8988T (cell line): ENCODE data around the gene CYP27B1.
"Not testable (repeated sequence)": the region's sequence is repeated elsewhere in the genome, so short reads cannot be mapped to it uniquely, and the experiment has no call there.

Experiments used
- DNase-seq: peaks from one replicate; pipeline ENCODE4 v3.0.0; 2011

CYP27B1 gene

DNA sequence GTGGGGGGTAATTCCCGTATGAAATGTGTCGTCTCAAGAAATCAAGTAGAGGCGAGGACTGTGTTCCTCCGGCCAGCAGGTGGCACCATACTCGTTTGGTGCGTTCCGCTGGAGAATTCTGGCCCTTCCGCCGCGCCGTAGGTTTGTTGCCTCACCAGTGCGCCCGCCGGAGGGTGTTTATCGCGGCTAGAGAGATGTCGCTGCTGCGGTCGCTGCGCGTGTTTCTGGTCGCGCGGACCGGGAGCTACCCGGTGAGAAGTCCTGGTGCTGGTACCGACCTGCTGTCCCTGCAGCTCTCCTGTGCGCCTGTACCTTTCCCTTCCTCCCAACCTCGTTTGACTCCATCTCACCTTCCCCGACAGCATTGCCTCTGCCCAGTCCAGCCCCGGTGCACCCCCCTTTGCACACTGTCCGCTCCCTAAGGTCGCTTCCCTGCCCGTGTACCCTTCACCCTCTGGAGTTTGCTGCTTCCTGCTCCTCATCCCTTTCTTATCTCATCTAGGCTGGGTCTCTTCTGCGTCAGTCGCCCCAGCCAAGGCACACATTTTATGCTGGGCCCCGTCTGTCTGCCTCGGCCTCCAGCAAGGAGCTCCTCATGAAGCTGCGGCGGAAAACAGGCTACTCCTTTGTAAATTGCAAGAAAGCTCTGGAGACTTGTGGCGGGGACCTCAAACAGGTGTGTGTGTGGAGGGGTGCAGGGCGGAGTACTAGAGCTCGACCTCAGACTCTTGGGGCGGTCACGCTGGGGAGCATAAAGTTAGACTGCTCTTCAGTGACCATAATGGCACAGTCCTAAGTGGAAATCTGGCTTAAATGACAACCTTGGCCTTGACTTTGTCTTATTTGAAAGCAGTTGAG lies 16.0 kb upstream of the CYP27B1 start, which contains the start of gene TSFM:
Gene TSFM (plus strand): TSS at position 180 of the 858 bp plus-strand sequence. CDS start 15 bp downstream, at position 195.
- DNase-seq, result peak; percentile 47

DNA sequence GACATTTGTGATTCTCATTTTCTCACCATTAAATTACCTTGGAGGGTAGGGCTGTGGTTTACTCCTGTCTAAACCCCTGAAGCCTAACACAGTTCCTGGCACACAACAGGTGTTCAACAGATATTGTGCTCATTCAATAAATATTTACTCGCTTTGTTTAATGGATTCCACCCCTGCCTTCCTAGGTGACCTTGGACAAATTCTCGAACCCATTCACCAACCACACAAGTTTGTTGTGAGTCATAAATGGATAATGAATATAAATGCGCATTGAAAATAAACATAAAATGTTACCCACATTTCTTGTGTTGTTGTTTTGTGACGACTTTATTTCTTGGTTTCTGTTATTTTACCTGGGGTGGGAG lies 15.3 kb upstream of the CYP27B1 start:
- no peak for DNase-seq

DNA sequence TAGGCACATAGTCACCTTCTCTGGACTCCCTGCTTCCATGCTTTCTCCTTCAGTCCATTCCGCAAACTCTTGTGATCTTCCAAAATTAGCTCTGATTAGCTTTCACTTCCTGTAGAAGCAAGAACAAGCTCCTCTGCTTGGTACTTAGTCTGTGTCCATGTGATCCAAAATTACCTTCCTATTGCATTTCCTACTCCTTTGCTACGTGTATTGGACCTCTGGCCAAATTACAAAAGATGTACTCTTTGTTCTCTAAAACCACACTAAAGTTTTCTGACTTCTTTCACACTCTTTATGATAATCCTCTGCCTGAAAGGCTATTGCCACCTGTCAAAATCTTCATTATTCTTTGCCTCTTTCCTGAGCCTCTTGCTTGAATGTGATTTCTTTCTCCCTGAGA lies 14.9 kb upstream of the CYP27B1 start:
- no peak for DNase-seq

DNA sequence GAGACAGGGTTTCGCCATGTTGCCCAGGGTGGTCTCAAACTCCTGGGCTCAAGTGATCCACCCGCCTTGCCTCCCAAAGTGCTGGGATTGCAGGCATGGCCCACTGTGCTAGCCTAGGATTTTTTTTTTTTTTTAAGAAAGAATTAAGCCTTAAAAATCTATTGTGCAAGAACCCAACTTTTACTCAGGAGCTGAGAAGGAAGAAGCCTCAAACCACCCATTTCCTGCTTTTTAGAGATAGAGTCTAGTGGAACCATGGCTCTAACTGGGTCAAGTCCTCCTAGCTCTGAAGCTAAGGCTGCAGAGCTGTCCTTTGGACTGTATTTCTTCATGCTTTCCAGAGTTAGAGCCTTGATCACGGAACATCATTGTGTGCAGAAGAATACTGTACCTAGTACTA lies 14.4 kb upstream of the CYP27B1 start:
- DNase-seq, result no peak

DNA sequence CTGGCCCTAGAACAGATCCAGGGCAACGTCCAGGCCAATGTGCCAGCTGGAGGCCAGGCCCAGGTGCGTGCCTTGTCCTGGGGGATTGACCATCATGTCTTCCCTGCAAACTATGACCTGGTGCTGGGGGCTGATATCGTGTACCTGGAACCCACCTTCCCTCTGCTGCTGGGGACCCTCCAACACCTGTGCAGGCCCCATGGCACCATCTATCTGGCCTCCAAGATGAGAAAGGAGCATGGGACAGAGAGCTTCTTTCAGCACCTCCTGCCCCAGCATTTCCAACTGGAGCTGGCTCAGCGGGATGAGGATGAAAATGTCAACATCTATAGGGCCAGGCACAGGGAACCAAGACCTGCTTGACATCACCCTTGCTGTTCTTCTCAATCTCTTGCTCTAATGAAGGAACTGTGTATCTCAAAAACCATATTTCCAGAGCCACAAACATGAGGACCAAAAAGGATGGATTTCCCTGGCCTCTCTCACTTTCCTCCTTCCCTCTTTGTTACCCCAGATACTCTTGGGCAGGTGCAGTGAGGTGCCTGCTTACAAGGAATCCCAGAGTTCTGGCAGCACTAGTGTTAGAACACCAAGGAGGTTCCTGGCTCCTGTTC lies 13.5 kb upstream of the CYP27B1 start:
- no peak for DNase-seq

DNA sequence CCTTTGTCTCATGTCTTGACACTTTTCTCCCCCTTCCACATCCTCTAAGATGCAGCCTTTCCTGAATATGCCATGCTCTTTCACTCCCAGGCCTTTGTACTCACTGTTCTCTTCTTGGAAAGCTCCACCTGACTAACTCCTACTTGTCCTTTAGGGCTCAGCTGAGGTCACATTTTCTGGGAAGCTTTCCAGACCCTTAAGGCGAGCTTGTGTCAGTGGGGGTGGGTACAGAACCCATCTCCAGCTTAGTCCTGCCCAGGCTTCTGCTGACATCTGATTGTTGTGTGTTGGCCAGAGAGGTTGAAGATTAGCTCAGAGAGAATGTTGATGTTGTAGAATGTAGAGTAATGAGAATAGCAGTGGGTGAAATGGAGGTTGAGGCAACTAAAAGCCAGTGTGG lies 12.9 kb upstream of the CYP27B1 start:
- DNase-seq, result no peak

DNA sequence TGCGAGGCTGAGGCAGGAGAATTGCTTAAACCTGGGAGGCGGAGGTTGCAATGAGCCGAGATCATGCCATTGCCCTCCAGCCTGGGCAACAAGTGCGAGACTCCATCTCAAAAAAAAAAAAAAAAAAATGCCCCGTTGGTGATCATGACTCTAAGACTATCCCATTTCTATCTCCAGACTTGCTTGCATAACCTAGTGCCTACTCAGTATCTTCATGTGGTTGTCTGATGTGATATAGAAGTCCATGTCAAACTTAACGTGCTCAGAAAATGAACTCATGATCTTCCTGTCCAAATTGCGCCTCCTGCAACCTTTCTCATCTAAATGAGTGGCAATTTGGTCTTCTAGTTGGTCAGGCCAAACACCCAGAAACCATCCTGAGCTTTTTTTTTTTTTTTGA lies 11.0 kb upstream of the CYP27B1 start:
- no peak for DNase-seq

DNA sequence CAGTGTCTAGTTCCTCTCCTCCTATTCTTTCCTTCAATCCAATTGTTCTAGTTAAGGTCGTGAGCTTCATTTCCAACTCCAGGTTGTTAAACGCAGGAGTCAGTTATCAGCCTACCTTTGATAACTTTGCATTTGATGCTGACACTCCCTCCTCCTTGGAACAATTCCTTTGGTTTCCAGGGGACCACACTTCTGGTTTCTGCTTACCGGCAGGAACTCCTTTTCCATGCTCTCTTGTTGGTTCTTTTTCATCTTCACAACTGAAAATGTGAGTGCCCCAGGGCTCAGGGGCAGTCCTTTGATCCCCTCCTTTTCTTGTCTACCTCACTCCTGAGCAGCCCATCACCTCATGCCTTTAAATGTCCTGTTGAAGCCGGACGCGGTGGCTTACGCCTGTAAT lies 10.5 kb upstream of the CYP27B1 start:
- DNase-seq, result no peak

DNA sequence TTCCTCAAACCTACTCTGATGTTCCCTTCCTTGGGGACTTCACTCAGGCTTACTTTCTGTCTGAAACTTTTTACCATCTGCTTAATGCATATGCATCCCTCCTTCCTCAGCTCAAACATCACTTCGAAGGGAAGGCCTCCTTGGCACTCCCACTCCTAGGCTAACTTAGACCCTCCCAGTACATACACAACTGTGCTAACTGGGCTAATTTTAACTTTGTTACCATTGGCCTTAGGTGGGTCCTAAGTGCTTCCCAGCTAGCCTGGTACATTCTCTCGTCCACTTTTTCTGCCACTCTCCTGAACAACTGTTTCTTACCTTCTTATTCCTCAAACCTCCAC lies 9.3 kb upstream of the CYP27B1 start:
- DNase-seq, result no peak

DNA sequence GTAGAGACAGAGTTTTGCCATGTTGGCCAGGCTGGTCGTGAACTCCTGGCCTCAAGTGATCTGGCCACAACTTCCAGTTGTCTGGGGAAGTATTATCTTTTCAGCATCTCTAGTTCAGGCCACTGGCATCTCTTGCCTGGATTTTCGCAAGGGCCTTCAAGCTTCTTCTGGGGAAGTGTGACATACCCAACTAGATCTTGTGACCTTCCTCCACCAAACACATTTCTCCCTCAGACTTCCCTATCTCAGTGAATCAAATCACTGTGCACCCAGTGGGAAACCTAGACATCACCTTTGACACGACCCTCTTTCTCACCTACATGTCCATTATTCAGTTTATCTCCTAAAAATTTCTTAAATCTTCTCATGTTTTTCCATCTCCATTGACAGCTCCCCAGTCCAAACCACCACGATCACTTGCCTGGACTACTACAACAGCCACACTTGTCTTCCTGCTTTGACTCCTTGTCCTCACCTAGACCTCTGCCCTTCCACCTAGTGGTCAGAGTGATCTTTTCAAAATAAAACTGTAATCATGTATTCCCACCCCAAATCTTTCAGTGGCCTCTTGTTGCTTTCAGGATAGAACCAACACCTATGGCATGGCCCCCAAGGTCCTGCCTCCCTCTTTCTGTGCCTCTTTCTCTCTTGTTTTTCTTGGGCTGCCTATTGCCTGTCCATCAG lies 8.8 kb upstream of the CYP27B1 start:
- DNase-seq, result no peak

DNA sequence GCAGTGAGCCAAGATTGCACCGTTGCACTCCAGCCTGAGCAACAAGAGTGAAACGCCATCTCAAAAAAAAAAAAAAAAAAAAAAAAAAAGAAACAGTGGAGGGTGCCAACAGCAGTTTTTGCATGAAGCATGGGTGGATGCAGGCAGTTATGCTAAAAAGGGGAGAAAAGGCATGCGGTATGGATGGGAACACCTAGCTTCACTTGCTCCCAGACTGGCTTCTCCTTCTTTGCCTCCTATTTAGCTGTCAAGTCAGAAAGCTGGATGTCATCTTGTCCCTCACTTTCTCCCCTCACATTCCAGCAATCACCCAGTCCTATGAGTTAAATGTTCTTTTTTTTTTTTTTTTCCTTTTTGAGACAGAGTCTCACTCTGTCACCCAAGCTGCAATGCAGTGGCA lies 8.2 kb upstream of the CYP27B1 start:
- DNase-seq, result no peak

DNA sequence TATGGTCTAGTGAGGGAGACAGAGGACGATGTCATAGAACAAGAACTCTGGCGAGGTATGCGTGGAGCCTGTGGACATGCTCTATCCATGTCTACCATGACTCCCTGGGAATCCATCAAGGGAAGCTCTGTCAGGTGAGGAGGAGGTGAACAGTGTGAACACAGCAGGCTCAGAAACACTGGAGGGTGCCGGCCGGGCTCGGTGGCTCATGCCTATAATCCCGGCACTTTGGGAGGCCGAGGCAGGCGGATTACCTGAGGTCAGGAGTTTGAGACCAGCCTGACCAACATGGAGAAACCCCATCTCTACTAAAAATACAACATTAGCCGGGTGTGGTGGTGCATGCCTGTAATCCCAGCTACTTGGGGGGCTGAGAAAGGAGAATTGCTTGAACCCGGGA lies 7.8 kb upstream of the CYP27B1 start:
- DNase-seq, result not testable (repeated sequence)

DNA sequence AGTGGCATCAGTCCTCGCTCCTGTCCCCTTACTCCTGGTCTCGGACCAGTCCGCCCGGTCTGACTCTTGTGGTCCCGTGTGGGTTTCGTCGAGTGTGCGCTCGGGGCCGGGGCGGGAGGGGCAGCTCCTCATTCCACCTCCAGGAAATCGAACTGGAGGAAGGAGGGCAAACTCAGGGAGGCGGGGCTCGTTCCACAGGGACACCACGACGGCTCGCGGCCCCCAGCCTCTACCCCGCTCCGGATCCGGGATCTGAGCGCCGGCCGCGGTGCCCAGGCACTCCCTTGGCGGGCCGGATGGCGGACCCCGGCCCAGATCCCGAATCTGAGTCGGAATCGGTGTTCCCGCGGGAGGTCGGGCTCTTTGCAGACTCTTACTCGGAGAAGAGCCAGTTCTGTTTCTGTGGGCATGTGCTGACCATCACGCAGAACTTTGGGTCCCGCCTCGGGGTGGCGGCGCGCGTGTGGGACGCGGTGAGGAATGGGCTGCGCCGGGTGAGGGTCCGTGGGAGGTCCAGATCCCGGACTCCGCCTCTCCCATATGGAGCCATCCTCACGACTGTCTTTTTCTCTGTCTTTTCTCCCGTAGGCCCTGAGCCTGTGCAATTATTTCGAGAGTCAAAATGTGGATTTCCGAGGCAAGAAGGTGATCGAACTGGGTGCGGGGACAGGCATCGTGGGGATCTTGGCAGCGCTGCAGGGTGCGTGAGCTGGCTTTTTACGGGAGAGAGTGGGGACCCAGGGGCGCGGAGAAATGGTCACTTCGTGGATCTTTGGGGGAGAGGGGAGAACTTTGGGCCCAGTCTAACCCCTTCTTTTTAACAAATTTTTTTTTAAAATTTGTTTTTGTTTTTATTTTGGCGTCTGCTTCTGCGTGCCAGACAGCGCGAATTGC lies 5.8 kb upstream of the CYP27B1 start, which contains the start of gene EEF1AKMT3:
Gene EEF1AKMT3 (plus strand): TSS at position 186 of the 894 bp plus-strand sequence. CDS start 111 bp downstream, at position 297.
- DNase-seq, result no peak

DNA sequence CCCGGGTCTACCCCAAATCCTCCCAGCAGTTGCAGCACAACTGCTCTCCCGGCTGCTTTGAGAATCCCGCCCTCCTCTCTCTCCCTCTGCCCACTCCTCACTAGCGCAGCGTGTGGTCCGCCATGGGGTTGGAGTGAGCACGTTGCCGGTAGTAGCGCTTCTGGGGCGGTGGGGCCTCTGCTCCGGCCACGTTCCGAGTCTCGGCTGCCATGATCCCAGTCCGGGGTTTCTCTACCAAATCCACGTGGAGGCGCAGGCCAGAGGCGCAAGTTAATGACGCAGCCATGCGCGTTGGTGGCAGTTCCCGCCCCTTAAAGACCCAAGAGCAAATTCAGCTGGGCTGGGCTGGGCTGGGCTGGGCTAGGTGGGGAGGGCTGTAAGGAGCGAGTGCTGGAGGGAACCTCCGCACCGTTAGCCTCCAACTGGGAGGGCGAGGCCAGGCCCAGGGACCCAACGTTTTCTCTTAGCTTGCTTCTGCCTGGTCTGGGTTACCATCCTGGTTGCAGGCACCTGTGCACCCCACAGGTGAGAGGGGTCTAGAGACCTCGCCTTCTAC lies 5.1 kb upstream of the CYP27B1 start, which contains the start of gene METTL1:
Gene METTL1 (minus strand): TSS at position 233 of the 556 bp plus-strand sequence. CDS start 22 bp downstream, at position 211.
- peak; percentile 85 for DNase-seq

DNA sequence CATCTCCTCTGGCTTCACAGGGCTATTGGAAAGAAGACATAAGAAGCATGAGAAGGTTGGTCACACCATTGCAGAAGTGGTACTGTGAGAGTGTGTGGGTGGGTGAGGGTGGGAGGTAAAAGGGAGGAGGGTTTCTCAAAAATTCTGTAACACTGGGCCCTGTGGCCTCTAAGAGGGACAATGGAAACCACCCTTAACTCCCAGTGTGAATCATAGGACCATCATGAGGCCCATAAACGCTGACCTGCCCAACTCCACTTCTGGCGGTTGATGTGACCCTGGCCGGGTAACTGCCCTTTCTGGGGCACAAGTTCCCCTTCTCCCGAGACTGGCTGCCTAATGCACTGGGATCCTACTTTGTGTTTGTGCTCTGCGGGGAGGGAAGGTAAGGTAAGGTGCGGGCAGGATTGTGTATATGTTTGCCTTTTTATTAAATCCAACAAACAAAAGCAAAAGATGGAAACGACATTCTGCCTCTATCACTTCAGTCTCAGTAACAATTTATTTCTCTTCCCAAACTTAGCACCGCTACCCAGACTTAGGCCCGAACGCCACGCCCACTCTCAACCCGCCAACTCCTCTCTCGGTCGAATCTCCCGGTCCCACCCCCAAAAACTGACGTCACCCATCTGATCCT lies 4.5 kb upstream of the CYP27B1 start:
- peak; percentile 83 for DNase-seq

DNA sequence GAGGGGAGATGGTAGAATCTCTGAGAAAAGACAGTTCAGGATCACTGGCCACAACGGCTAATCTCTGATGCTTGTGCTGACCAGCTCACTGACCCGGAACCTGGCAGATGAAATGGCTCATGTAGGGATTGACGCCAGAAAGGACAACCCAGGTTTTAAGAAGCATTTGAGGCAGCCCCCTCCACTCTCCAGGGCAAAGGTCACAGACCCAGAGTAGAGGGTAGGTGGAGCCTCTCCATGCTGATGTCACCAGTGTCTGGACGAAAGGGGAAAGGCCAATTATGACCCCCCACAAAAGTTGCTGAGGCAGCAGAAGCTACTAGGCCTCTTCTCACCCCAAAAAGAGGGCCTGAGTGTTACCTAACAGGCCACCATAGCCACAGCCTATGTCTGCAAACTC lies 3.9 kb upstream of the CYP27B1 start:
- DNase-seq, result no peak

DNA sequence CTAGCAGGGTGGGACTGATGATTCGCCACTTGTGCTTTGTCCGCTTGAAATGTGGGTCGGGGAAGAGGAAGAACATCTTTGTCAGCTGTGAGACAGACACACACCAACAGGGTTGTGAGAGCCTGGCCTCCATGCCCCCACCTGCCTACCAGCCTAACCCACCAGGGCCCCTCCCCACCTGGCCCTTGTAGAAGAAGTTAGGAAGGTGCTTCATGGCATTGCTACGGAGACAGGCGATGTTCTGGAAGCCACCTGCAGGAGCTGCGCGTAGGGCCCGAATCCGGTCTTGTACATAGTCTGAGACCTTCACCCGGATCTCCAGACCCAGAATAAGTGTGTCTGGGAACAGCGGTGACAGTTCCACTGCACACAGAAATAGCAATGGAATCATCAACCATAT lies 2.7 kb upstream of the CYP27B1 start:
- DNase-seq, result no peak

DNA sequence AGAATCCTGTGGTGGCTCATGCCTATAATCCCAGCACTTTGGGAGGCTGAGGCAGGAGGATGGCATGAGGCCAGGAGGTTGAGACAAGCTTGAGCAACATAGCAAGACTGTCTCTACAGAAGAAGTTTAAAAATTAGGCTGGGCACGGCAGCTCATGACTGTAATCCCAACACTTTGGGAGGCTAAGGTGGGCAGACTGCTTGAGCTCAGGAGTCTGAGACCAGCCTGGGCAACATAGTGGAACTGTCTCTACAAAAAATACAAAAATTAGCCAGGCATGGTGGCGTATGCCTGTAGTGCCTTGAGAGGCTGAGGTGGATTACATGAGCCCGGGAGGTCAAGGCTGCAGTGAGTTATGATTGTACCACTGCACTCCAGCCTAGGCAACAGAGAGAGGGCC lies 998 bp upstream of the CYP27B1 start:
- no peak for DNase-seq

DNA sequence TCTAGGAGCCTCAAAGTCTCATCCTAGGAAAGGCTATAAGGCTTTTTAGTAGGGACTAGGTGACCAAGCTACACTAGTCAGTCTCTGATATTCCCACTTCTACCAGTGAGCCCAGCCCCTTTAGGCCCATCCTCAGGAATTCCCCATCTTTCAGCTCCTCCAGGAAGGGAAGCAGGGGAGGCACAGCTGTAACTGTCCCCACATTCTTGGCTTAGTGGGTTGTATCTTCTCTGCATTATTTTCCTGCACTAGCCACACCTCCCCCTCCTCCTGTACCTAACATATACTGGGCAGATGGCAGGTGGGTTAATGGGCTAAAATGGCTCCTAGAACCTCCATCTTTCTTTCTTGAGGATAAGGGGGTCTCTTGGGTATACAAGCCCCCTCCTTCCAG lies 424 bp upstream of the CYP27B1 start:
- no peak for DNase-seq

DNA sequence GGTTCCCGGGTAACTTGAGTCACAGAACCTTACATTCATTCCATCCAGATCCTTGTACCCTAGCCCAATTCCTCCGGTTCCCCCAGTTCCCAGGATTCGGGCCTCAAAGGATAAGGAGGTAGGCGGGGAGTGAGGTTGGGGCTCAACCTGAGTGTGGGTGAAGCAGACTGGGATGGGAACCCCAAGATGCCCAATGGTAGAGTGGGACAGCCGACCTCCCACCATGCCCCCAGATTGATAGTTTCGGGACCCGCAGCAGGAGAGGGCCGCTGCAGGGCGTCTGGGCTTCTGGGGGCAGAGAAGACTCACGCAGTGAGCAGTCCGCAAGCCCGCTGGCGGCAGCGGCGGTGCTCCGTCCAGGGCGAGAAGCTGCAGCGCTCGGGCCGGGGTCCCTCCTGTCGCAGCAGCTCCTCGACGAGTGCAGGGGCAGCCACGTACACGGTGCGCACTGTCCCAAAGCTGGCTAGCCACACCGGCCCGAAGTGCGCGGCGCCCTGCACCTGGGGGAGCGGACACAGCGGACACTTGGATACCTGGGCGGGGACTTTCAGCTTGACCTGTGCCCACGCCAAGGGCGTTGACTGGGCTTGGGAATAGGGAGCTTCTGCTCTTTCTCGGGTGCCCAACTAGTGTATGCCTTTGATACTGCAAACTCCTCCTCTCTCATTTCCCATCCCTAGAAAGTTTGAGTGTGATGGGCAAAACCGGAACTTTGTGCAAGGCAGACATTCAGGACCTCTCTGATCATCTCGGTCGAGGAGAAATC lies 997 bp downstream of the CYP27B1 start:
- DNase-seq, result no peak
